ENCODE data around the gene ALDH9A1.

GRCh38 chr1:165628147-165628822 lies 70.1 kb downstream of the ALDH9A1 start:
- TF ChIP-seq CTCF (conservative IDR thresholded peaks at IDR 0.05 in 1 of 2, IDR thresholded peaks at IDR 0.05 in 1 of 2; ENCODE audit: low read depth in 1 of 2, low read length in 2 of 2), result no peak
- no peak for TF ChIP-seq EZH2 (IDR thresholded peaks at IDR 0.05; ENCODE audit: low read length, missing control alignments)
